Measurements from ENCODE around the gene B3GNT4. TPM values are rescaled to one million over a fixed set of nuclear protein-coding genes. Genes with fewer than 3 reads are reported as not detected.
"Not testable (repeated sequence)": the region's sequence is repeated elsewhere in the genome, so short reads cannot be mapped to it uniquely, and the experiment has no call there.

The B3GNT4 gene
- total RNA-seq, 3 donors from 2014 or later = 0.26 to 0.82 (median 0.66) TPM

GRCh38 chr12:122171399-122171798 lies 32.1 kb upstream of the B3GNT4 start:
- DNase-seq (no peak), ATAC-seq (no peak)

GRCh38 chr12:122172262-122172939 lies 31.1 kb upstream of the B3GNT4 start:
- H3K4me3 ChIP-seq = no peak overlapping the region
- H3K36me3 ChIP-seq (ENCODE audit: low read depth) = no peaks in the 10 kb centered on the region
- intact Hi-C loops (cut with DNase I, micrococcal nuclease) = no loop called here
- no peak for ATAC-seq
- TF ChIP-seq, protein P1, sequence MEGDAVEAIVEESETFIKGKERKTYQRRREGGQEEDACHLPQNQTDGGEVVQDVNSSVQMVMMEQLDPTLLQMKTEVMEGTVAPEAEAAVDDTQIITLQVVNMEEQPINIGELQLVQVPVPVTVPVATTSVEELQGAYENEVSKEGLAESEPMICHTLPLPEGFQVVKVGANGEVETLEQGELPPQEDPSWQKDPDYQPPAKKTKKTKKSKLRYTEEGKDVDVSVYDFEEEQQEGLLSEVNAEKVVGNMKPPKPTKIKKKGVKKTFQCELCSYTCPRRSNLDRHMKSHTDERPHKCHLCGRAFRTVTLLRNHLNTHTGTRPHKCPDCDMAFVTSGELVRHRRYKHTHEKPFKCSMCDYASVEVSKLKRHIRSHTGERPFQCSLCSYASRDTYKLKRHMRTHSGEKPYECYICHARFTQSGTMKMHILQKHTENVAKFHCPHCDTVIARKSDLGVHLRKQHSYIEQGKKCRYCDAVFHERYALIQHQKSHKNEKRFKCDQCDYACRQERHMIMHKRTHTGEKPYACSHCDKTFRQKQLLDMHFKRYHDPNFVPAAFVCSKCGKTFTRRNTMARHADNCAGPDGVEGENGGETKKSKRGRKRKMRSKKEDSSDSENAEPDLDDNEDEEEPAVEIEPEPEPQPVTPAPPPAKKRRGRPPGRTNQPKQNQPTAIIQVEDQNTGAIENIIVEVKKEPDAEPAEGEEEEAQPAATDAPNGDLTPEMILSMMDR (IDR thresholded peaks at IDR 0.05) = no peak
- DNase-seq = no peak
- no peaks in the 10 kb centered on the region for H3K4me1 ChIP-seq (ENCODE audit: low read depth)
- H3K9me3 ChIP-seq = no peaks in the 10 kb centered on the region

More at GRCh38 chr12:122171399-122171798, 32.1 kb upstream of the B3GNT4 start:
- intact Hi-C loops (cut with DNase I, micrococcal nuclease) = no loop called here
- no peaks in the 10 kb centered on the region for H3K9me3 ChIP-seq
- H3K36me3 ChIP-seq (ENCODE audit: low read depth) = no peaks in the 10 kb centered on the region
- no peaks in the 10 kb centered on the region for H3K4me1 ChIP-seq (ENCODE audit: low read depth)
- no peak overlapping the region for H3K4me3 ChIP-seq
- TF ChIP-seq, protein P1 (IDR thresholded peaks at IDR 0.05) = no peak

DNA sequence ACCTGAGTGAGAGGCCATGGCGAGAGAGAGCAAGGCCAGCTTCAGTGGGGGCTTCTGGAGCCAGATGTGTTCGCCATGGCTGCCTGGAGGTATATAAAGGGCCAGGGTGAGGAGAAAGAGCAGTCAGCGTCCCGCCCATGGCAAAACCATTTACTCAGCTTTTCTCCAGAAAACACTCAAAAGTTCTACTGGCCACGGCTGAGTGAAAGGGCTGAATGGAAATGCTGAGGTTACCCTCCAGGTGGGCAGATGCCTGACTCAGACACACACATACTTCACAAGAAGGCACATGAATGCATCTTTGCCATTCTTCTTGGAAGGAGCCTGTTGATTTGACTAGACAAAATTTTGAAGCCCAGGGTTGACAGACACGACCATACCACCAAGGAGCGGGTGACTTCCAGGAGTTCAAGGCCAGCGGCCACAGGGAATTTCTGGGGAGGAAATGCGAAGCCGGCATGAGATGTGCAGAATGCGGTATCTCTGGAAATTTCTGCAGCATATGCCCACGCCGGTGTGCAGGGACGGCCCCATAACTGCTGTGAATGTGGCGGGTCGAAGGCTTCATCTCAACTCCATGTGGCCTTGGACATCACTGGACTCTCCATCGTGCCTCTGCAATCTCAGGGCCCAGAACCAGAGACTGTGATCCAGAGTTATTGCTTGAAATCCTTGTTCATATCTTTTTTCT lies 29.2 kb upstream of the B3GNT4 start, which contains the start of gene IL31:
Gene IL31 (minus strand): TSS at position 67 of the 691 bp plus-strand sequence. CDS start 49 bp downstream, at position 18.
- no peaks in the 10 kb centered on the region for H3K4me1 ChIP-seq (ENCODE audit: low read depth)
- no peak for ATAC-seq
- TF ChIP-seq, protein P1 (IDR thresholded peaks at IDR 0.05) = no peak
- DNase-seq = no peak
- intact Hi-C loops (cut with DNase I, micrococcal nuclease) = no loop called here
- H3K9me3 ChIP-seq = no peaks in the 10 kb centered on the region
- no peak within 1 kb of the TSS for H3K4me3 ChIP-seq
- H3K36me3 ChIP-seq (ENCODE audit: low read depth) = no peaks in the 10 kb centered on the region

DNA sequence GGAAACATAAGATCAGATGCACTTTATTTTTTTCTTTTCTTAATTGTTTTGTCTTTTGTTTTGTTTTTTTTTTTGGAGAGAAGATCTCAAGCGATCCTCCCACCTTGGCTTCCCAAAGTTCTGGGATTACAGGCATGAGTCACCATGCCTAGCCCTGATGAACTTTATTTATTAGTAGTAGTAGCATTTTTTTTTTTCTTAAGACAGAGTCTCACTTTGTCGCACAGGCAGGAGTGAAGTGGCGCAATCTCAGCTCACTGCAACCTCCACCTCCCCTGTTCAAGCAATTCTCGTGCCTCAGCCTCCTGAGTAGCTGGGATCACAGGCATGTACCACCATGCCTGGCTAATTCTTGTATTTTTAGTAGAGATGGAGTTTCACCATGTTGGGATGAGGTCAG lies 27.0 kb upstream of the B3GNT4 start:
- ATAC-seq; H3K36me3 ChIP-seq (ENCODE audit: low read depth); H3K4me1 ChIP-seq (ENCODE audit: low read depth); H3K9me3 ChIP-seq; DNase-seq; intact Hi-C loops (cut with DNase I, micrococcal nuclease); H3K4me3 ChIP-seq: not testable (repeated sequence)

DNA sequence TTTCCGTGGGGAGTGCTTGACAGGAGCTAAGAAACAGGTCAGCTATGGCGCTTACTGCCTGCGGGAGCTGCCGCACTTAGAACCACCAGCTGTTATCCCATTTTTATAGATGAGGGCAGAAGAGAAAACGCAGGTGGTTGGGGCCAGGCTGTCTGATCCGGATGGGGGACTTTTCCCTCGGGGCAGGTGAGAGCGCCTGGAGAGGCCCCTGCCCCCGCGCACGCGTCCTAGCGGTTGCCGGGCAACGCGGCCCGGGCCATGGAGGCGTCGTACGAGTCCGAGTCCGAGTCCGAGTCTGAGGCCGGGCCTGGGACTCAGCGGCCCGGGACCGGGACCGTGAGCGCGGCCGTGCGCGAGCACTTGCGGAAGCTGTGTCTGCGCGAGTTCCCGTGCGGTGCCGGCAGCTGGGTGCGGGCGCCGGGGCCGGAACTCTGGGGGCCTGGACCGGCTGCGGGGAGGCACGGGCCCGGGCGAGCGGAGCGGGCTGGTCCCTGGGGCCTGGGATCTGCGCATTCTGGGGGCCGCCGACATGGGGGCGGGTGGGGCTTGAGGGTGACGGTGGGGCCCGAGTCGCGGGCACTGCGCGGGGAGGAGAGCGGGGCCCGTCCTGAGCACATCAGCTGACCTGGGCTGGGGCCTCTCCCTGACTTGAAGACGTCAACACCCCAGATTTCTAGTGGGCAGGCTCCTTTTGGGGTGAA lies 20.5 kb upstream of the B3GNT4 start, which contains the start of gene LRRC43:
Gene LRRC43 (plus strand): TSS at position 237 of the 701 bp plus-strand sequence. CDS start 22 bp downstream, at position 259.
- ATAC-seq (peak; percentile 84), DNase-seq (peak; percentile 37 to 69 (median 62))
- no peaks in the 10 kb centered on the region for H3K4me1 ChIP-seq (ENCODE audit: low read depth)
- H3K36me3 ChIP-seq (ENCODE audit: low read depth) = no peaks in the 10 kb centered on the region
- no peaks in the 10 kb centered on the region for H3K9me3 ChIP-seq
- TF ChIP-seq, protein P1 (IDR thresholded peaks at IDR 0.05) = no peak
- H3K4me3 ChIP-seq = no peak within 1 kb of the TSS
- intact Hi-C loops (cut with DNase I, micrococcal nuclease) = no loop called here

DNA sequence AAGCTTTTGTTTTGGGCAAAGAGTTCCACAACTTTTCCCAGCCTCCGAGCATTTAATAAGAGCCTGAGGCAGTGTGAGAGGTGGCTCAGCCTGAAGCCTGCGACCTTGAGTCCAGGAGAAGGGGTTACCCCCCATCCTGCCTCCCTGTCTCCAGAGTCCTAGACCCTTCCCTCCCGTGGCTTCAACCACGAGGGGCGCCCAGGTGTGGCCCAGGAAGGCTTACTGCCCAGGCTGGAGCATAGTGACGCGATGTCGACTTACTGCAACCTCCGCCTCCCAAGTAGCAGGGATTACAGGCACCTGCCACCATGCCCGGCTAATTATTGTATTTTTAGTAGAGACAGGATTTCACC lies 19.9 kb upstream of the B3GNT4 start:
- peak; percentile 22 for ATAC-seq
- Histone ChIP-seq H3K4me1 (ENCODE audit: low read depth) (no peaks in the 10 kb centered on the region), H3K4me3 (no peak overlapping the region), H3K36me3 (ENCODE audit: low read depth) (no peaks in the 10 kb centered on the region), H3K9me3 (no peaks in the 10 kb centered on the region)
- intact Hi-C loops (cut with DNase I, micrococcal nuclease) = no loop called here
- DNase-seq = no peak
- TF ChIP-seq, protein P1 (IDR thresholded peaks at IDR 0.05) = no peak
